RWPE2 (cell line): ENCODE measurements around the gene CYP3A5.
"Not testable (repeated sequence)": the region's sequence is repeated elsewhere in the genome, so short reads cannot be mapped to it uniquely, and the experiment has no call there.

Experiments
- ATAC-seq: fragments of 200-7000 bp; cut with Tn5 transposase; 3 replicates; pipeline ENCODE4 v1.9.1; 2021; ENCODE audit warnings: low read depth
- DNase-seq: peaks from one replicate; pipeline ENCODE4 v3.0.0-alpha.2; 2020; ENCODE audit warnings: low spot score
- H3K27ac ChIP-seq: fragments of 450-650 bp; 2 replicates; pipeline ENCODE4 v1.5.1; 2017; ENCODE audit warnings: mild to moderate bottlenecking; ENCODE audit not compliant: poor library complexity, severe bottlenecking
- H3K27me3 ChIP-seq: fragments of 250-450 bp; sonication (Bioruptor Pico); 2 replicates; pipeline ENCODE4 v1.5.1; 2021; ENCODE audit warnings: mild to moderate bottlenecking, moderate library complexity; ENCODE audit not compliant: insufficient read depth, poor library complexity, severe bottlenecking
- H3K36me3 ChIP-seq: fragments of 250-450 bp; sonication (Bioruptor Pico); 2 replicates; pipeline ENCODE4 v1.5.1; 2020; ENCODE audit warnings: low read depth, mild to moderate bottlenecking, moderate library complexity
- H3K4me1 ChIP-seq: fragments of 250-450 bp; sonication (Bioruptor Pico); 2 replicates; pipeline ENCODE4 v1.5.1; 2021; ENCODE audit warnings: mild to moderate bottlenecking, moderate library complexity; ENCODE audit not compliant: insufficient read depth, poor library complexity, severe bottlenecking
- H3K4me3 ChIP-seq: fragments of 250-450 bp; sonication (Bioruptor Pico); 2 replicates; pipeline ENCODE4 v1.5.1; 2021; ENCODE audit warnings: mild to moderate bottlenecking, moderate library complexity; ENCODE audit not compliant: severe bottlenecking
- H3K9me3 ChIP-seq: fragments of 250-450 bp; sonication (Bioruptor Pico); 2 replicates; pipeline ENCODE4 v1.5.1; 2021; ENCODE audit warnings: mild to moderate bottlenecking, moderate library complexity; ENCODE audit not compliant: severe bottlenecking
- CTCF ChIP-seq: fragments of 450-650 bp; IDR thresholded peaks from one replicate; pipeline ENCODE4 v1.5.1; 2017; ENCODE audit warnings: mild to moderate bottlenecking, moderate library complexity; ENCODE audit not compliant: poor library complexity, severe bottlenecking

CYP3A5 gene

GRCh38 chr7:99690918-99691317 lies 11.1 kb upstream of the CYP3A5 start:
- H3K27me3 ChIP-seq, H3K36me3 ChIP-seq, H3K4me1 ChIP-seq, H3K27ac ChIP-seq, DNase-seq, H3K4me3 ChIP-seq, H3K9me3 ChIP-seq, ATAC-seq: not testable (repeated sequence)

GRCh38 chr7:99685871-99686608 lies 6.2 kb upstream of the CYP3A5 start:
- not testable (repeated sequence) for DNase-seq, H3K36me3 ChIP-seq, ATAC-seq

GRCh38 chr7:99685129-99685758 lies 5.4 kb upstream of the CYP3A5 start:
- ATAC-seq = no peak
- DNase-seq = no peak

More at GRCh38 chr7:99685871-99686608, 6.2 kb upstream of the CYP3A5 start:
- H3K4me3 ChIP-seq, H3K4me1 ChIP-seq, H3K27me3 ChIP-seq, H3K27ac ChIP-seq, H3K9me3 ChIP-seq: not testable (repeated sequence)

GRCh38 chr7:99679032-99679399 lies 780 bp downstream of the CYP3A5 start:
- no peak for TF ChIP-seq CTCF
- Histone ChIP-seq H3K4me1 (peaks cover 9% of the 10 kb centered on the region), H3K9me3 (no peaks in the 10 kb centered on the region), H3K36me3 (no peaks in the 10 kb centered on the region), H3K4me3 (no peak overlapping the region), H3K27me3 (no peaks in the 10 kb centered on the region), H3K27ac (no peak overlapping the region)
- peak; percentile 91 for ATAC-seq
- no peak for DNase-seq

More at GRCh38 chr7:99685129-99685758, 5.4 kb upstream of the CYP3A5 start:
- Histone ChIP-seq H3K27me3 (no peaks in the 10 kb centered on the region), H3K9me3 (no peaks in the 10 kb centered on the region), H3K36me3 (no peaks in the 10 kb centered on the region), H3K27ac (no peak overlapping the region), H3K4me3 (no peak overlapping the region), H3K4me1 (no peaks in the 10 kb centered on the region)
- TF ChIP-seq CTCF = no peak

GRCh38 chr7:99677648-99678045 lies 2.1 kb downstream of the CYP3A5 start:
- Histone ChIP-seq H3K4me3 (no peak overlapping the region), H3K27ac (no peak overlapping the region), H3K36me3 (no peaks in the 10 kb centered on the region), H3K4me1 (peaks cover 9% of the 10 kb centered on the region), H3K9me3 (no peaks in the 10 kb centered on the region), H3K27me3 (no peaks in the 10 kb centered on the region)
- no peak for TF ChIP-seq CTCF
- DNase-seq (no peak), ATAC-seq (no peak)
